Gastroesophageal sphincter (tissue), 4 donors: ENCODE results near the gene CRELD2. TPM values are rescaled to one million over a fixed set of nuclear protein-coding genes. Genes with fewer than 3 reads are reported as not detected.

Source experiments
- ATAC-seq: fragments of 150-250 bp; one replicate; pipeline ENCODE4 v1.9.1; 2016; ENCODE audit warnings: mild to moderate bottlenecking, moderate library complexity
- H3K27ac ChIP-seq, 4 donors: fragments of 200-600 bp; sonication (generic) in 3 of 4; 1 replicate in 3 of 4; 2 replicates in 1 of 4; pipeline ENCODE4 v1.5.1; 2016 to 2019
- H3K27me3 ChIP-seq: fragments of 200-600 bp; sonication (generic); one replicate; pipeline ENCODE4 v1.5.1; 2019
- H3K36me3 ChIP-seq, 2 donors: fragments of 200-600 bp; sonication (generic); one replicate each; pipeline ENCODE4 v1.5.1; 2019; ENCODE audit warnings: control low read depth in 1 of 2
- H3K4me1 ChIP-seq, 3 donors: fragments of 200-600 bp; sonication (generic); 1 replicate in 2 of 3; 2 replicates in 1 of 3; pipeline ENCODE4 v1.5.1; 2016 to 2019; ENCODE audit warnings: control low read depth in 2 of 3
- H3K4me3 ChIP-seq, 2 donors: fragments of 200-600 bp; sonication (generic); one replicate each; pipeline ENCODE4 v1.5.1; 2019; ENCODE audit warnings: mild to moderate bottlenecking in 1 of 2, moderate library complexity in 1 of 2
- H3K9me3 ChIP-seq, 3 donors: fragments of 200-600 bp; sonication (generic); one replicate each; pipeline ENCODE4 v1.5.1; 2017 to 2019; ENCODE audit warnings: control low read depth in 2 of 3
- CTCF ChIP-seq, 4 experiments: fragments of 200-600 bp in 2 of 4; fragments of 450-650 bp in 2 of 4; sonication (generic) in 1 of 4; IDR thresholded peaks; one replicate each; pipeline ENCODE4 v1.5.1; 2017 to 2019; ENCODE audit warnings: antibody characterized with exemption in 4 of 4, mild to moderate bottlenecking in 2 of 4, moderate library complexity in 2 of 4
- EP300 ChIP-seq: sonication (generic); formaldehyde crosslinking; IDR thresholded peaks from one replicate; pipeline ENCODE4 v1.6.1; 2017; ENCODE audit warnings: antibody characterized with exemption, mild to moderate bottlenecking
- POLR2A ChIP-seq, 2 donors: fragments of 450-650 bp; IDR thresholded peaks; one replicate each; pipeline ENCODE4 v1.6.1; 2017; ENCODE audit warnings: antibody characterized with exemption in 2 of 2, mild to moderate bottlenecking in 2 of 2, moderate library complexity in 1 of 2
- POLR2AphosphoS5 ChIP-seq: sonication (generic); formaldehyde crosslinking; IDR thresholded peaks from one replicate; pipeline ENCODE4 v1.6.1; 2017; ENCODE audit warnings: antibody characterized with exemption
- WGBS, 2 donors: methylation state at CpG; one replicate each; pipeline ENCODE4 v1.1.5; 2018; ENCODE audit warnings: low coverage in 1 of 2; 5-methylcytosine and 5-hydroxymethylcytosine counted together
- total RNA-seq, 4 donors: library from RNA; depleted of rRNA; stranded (reverse); fragments of >200 nt; gene quantifications; one replicate each; pipeline ENCODE4 v1.1.0, GENCODE V29; 2016

Gene CRELD2
- total RNA-seq, 4 donors from 2014 or later, result 21.9 to 36.2 (median 30.9) TPM

- 88 to 94% methylated on average over 7 to 13 of the region's 19 CpGs for WGBS, 2 donors
- ATAC-seq, result no peak
- TF ChIP-seq CTCF (IDR thresholded peaks at IDR 0.05) (no peak), POLR2AphosphoS5 (no peak), EP300 (no peak), POLR2A (IDR thresholded peaks at IDR 0.05) (no peak)
Observed at GRCh38 chr22:49907807-49908206, 10.6 kb upstream of the CRELD2 start.

DNA sequence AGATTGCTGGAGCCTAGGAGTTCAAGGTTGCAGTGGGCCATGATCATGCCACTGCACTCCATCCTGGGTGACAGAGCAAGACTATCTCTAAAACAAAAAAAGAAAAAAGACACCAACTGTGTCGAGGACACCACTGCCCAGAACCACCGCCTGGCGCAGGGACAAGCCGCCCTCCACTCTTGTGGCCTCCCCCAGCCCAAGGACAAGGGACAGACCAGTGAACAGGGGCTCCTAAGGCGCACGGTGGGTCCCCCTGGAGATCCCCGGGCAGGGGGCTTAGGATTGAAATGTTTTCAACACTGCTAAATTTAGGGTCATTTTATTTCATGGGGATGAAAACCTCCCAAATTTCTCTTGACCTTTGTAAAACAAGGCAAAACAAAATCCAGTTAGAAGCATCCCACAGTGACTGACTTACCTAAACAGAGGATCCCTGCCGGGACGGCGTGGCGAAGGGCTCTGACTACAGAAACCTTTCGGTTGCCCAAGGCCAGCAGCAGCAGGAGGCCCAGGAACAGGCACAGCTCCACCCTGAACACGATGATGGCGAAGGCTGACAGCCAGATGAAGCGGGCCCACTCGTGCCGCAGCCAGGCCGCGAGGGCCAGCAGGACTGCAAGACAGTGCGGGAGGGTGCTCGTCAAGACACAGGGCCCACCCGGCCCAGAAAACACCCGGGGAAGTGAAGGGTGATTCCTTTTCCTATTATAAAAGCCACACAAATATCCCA lies 8.8 kb upstream of the CRELD2 start:
- H3K36me3 ChIP-seq, result peaks cover 0 to 98% of the 10 kb centered on the region in 2 donors
- ATAC-seq, result no peak
- no peaks in the 10 kb centered on the region for H3K9me3 ChIP-seq
- no peaks in the 10 kb centered on the region for H3K27me3 ChIP-seq
- no peak overlapping the region for H3K4me3 ChIP-seq
- TF ChIP-seq POLR2A (IDR thresholded peaks at IDR 0.05) (no peak), CTCF (IDR thresholded peaks at IDR 0.05) (no peak), EP300 (no peak), POLR2AphosphoS5 (no peak)
- H3K4me1 ChIP-seq, result no peaks in the 10 kb centered on the region
- H3K27ac ChIP-seq, result no peak overlapping the region
- 87 to 97% methylated on average over 6 to 7 of the region's 23 CpGs for WGBS, 2 donors

More at GRCh38 chr22:49907807-49908206, 10.6 kb upstream of the CRELD2 start:
- H3K4me1 ChIP-seq, result no peaks in the 10 kb centered on the region
- no peaks in the 10 kb centered on the region for H3K27me3 ChIP-seq
- H3K9me3 ChIP-seq, result no peaks in the 10 kb centered on the region
- H3K36me3 ChIP-seq, result peaks cover 0 to 98% of the 10 kb centered on the region in 2 donors
- no peak overlapping the region for H3K4me3 ChIP-seq
- H3K27ac ChIP-seq, result no peak overlapping the region

DNA sequence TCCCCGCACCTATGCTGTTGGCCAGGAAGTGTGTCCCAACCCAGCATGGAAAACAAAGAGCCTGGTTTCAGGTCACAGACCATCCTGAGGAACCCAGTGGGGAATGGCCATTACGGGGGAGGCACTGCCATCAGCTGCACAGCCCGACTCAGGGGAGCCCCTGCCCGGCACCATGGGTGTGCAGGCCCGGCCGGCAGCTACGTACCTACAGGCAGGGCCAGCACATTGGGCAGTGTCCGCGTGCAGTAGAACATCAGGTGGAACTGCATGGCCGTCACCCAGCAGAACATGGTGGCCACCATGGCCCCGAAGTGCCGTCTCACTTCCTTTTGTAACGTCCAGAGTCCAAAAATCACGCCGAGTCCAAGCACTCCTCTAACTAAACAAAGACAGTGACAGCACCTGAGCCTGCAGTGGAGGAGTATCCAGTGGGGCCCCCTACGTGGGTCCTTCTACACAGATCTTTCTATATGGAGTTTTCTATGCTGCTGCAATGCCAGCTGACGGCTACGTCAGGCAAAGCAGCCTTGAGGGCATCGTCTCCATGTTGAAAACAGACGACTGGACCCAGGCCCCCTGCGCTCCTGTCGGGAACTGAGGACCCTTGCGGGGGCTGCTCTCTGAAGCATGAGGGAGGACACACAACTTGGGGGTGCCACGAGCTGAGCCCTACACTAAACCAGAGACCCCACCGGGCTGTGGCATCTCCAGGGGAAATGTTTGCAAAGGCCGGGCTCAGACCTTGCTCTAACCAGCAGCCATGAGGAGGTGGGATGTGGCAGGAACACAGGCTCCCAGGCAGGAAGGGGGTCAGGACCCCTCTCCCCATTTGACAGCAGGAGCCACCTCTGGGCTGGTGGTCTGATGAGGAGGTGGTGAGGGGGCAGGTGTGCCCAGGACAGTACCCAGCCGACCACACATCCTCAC lies 7.9 kb upstream of the CRELD2 start:
- TF ChIP-seq POLR2AphosphoS5, result no peak
- no peak for ATAC-seq
- no peak overlapping the region for H3K4me3 ChIP-seq
- 89 to 100% methylated on average over 1 to 3 of the region's 27 CpGs for WGBS, 2 donors
- no peaks in the 10 kb centered on the region for H3K4me1 ChIP-seq
- no peak overlapping the region for H3K27ac ChIP-seq
- H3K9me3 ChIP-seq, result no peaks in the 10 kb centered on the region
- H3K27me3 ChIP-seq, result no peaks in the 10 kb centered on the region
- peaks cover 0 to 89% of the 10 kb centered on the region in 2 donors for H3K36me3 ChIP-seq

GRCh38 chr22:49911881-49912625 lies 6.4 kb upstream of the CRELD2 start:
- ATAC-seq, result no peak
- no peak for TF ChIP-seq POLR2AphosphoS5
- TF ChIP-seq POLR2A (IDR thresholded peaks at IDR 0.05), result no peak
- no peak for TF ChIP-seq EP300
- TF ChIP-seq CTCF (IDR thresholded peaks at IDR 0.05), result no peak
- Histone ChIP-seq H3K36me3 (peaks cover 0 to 74% of the 10 kb centered on the region in 2 donors), H3K27me3 (no peaks in the 10 kb centered on the region), H3K4me1 (peaks cover 0 to 6% (median 0%) of the 10 kb centered on the region in 3 donors), H3K27ac (no peak overlapping the region), H3K9me3 (no peaks in the 10 kb centered on the region), H3K4me3 (no peak overlapping the region)
- WGBS, 2 donors, result 80 to 97% methylated on average over 2 to 15 of the region's 30 CpGs

GRCh38 chr22:49913026-49913425 lies 5.4 kb upstream of the CRELD2 start:
- Histone ChIP-seq H3K4me3 (no peak overlapping the region), H3K9me3 (no peaks in the 10 kb centered on the region), H3K27ac (no peak overlapping the region), H3K27me3 (no peaks in the 10 kb centered on the region), H3K4me1 (peaks cover 0 to 14% (median 6%) of the 10 kb centered on the region in 3 donors), H3K36me3 (peaks cover 0 to 64% of the 10 kb centered on the region in 2 donors)
- TF ChIP-seq POLR2AphosphoS5, result no peak
- TF ChIP-seq CTCF (IDR thresholded peaks at IDR 0.05), result no peak
- TF ChIP-seq EP300, result no peak
- no peak for TF ChIP-seq POLR2A (IDR thresholded peaks at IDR 0.05)
- ATAC-seq, result no peak
- 94% methylated on average over 6 of the region's 14 CpGs; no CpG with 5 or more reads in 1 of the 2 donors for WGBS, 2 donors
